LNCaP clone FGC (cell line): ENCODE results near the gene FBXO31.
"Not testable (repeated sequence)": the region's sequence is repeated elsewhere in the genome, so short reads cannot be mapped to it uniquely, and the experiment has no call there.

Experiments
- DNase-seq: peaks from one replicate; pipeline ENCODE4 v3.0.0-alpha.2; 2011; ENCODE audit warnings: low read depth
- H3K4me3 ChIP-seq: 2 replicates; pipeline ENCODE4 v1.5.1; 2011; ENCODE audit warnings: mild to moderate bottlenecking, low read depth, low read length, control low read depth
- CTCF ChIP-seq: IDR thresholded peaks from 2 replicates; pipeline ENCODE4 v1.5.1; 2012; ENCODE audit warnings: mild to moderate bottlenecking; ENCODE audit not compliant: control insufficient read depth, insufficient read depth; ENCODE audit errors: extremely low read depth

FBXO31 gene

GRCh38 chr16:87384162-87384874 is 742 bp upstream of the FBXO31 start:
- TF ChIP-seq CTCF, result no peak
- no peak for DNase-seq

GRCh38 chr16:87382023-87382785 is 1.4 kb downstream of the FBXO31 start:
- no peak for DNase-seq
- no peak for TF ChIP-seq CTCF
- peak overlapping the region; percentile 77 for H3K4me3 ChIP-seq

More at GRCh38 chr16:87384162-87384874, 742 bp upstream of the FBXO31 start:
- H3K4me3 ChIP-seq, result peak overlapping the region; percentile 77

DNA sequence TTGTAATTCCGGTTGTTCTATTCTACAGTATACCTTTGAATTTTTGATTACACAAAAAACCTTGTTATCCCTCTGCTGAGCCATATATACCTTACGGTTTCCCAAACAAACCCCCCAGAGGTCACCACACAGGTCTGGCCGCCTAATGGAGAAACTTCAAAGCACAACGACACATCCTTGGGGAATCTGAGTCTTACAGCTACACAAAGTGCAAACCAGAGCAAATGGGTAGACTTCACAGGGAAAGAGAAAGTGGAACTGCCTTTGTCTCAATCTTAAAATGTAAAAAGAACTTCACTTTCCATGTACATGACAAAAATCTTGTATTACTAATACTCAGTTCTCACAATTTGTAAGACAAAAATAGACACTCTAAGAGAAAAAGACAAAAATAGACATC is 2.7 kb downstream of the FBXO31 start:
- DNase-seq, result no peak
- peak overlapping the region; percentile 7; the same call in 1 of the 2 replicates for H3K4me3 ChIP-seq
- no peak for TF ChIP-seq CTCF

GRCh38 chr16:87380403-87380802 is 3.2 kb downstream of the FBXO31 start:
- no peak for DNase-seq
- no peak for TF ChIP-seq CTCF
- H3K4me3 ChIP-seq, result no peak overlapping the region

- DNase-seq, result not testable (repeated sequence)
Measured at GRCh38 chr16:87379312-87379752, 4.2 kb downstream of the FBXO31 start.

GRCh38 chr16:87376660-87377059 is 6.9 kb downstream of the FBXO31 start:
- TF ChIP-seq CTCF, result no peak
- no peak overlapping the region for H3K4me3 ChIP-seq

More at GRCh38 chr16:87379312-87379752, 4.2 kb downstream of the FBXO31 start:
- not testable (repeated sequence) for H3K4me3 ChIP-seq

GRCh38 chr16:87375426-87376135 is 8.0 kb downstream of the FBXO31 start:
- no peak for DNase-seq
- TF ChIP-seq CTCF, result no peak
- H3K4me3 ChIP-seq, result no peak overlapping the region

More at GRCh38 chr16:87376660-87377059, 6.9 kb downstream of the FBXO31 start:
- DNase-seq, result no peak
